SK-N-MC (cell line): ENCODE measurements around the gene ARHGDIG.

Source experiments
- DNase-seq: peaks from one replicate; pipeline ENCODE4 v3.0.0-alpha.2; 2011; ENCODE audit warnings: low read depth, low spot score
- H3K27ac ChIP-seq: fragments of 200-600 bp; sonication (generic); 2 replicates; pipeline ENCODE4 v1.5.1; 2016; ENCODE audit warnings: mixed run types
- H3K36me3 ChIP-seq: fragments of 200-600 bp; sonication (generic); 2 replicates; pipeline ENCODE4 v1.6.1; 2017; ENCODE audit warnings: antibody characterized with exemption, low read length, mixed read lengths; ENCODE audit not compliant: insufficient read depth
- H3K4me3 ChIP-seq: fragments of 200-600 bp; sonication (generic); 2 replicates; pipeline ENCODE4 v1.5.1; 2016
- H3K9ac ChIP-seq: fragments of 200-600 bp; sonication (generic); 2 replicates; pipeline ENCODE4 v1.8.0; 2017; ENCODE audit warnings: mixed run types, mixed read lengths; ENCODE audit not compliant: insufficient read length
- H3K9me3 ChIP-seq: fragments of 200-600 bp; sonication (generic); 2 replicates; pipeline ENCODE4 v1.6.1; 2017; ENCODE audit warnings: low read depth, mild to moderate bottlenecking, antibody characterized with exemption, low read length, moderate library complexity, mixed read lengths
- EZH2 ChIP-seq: fragments of 200-600 bp; sonication (generic); IDR thresholded peaks from one replicate; pipeline ENCODE4 v1.6.1; 2017; ENCODE audit warnings: antibody characterized with exemption
- FOXP2 ChIP-seq: optimal IDR thresholded peaks from 2 replicates; pipeline ENCODE3; 2011; ENCODE audit warnings: mild to moderate bottlenecking, moderate library complexity; ENCODE audit not compliant: insufficient read depth; ENCODE audit errors: extremely low read length, control extremely low read depth
- POLR2AphosphoS5 ChIP-seq: IDR thresholded peaks from 2 replicates; pipeline ENCODE4 v1.6.1; 2012; ENCODE audit warnings: mild to moderate bottlenecking, low read depth, low read length, borderline replicate concordance

ARHGDIG gene

DNA sequence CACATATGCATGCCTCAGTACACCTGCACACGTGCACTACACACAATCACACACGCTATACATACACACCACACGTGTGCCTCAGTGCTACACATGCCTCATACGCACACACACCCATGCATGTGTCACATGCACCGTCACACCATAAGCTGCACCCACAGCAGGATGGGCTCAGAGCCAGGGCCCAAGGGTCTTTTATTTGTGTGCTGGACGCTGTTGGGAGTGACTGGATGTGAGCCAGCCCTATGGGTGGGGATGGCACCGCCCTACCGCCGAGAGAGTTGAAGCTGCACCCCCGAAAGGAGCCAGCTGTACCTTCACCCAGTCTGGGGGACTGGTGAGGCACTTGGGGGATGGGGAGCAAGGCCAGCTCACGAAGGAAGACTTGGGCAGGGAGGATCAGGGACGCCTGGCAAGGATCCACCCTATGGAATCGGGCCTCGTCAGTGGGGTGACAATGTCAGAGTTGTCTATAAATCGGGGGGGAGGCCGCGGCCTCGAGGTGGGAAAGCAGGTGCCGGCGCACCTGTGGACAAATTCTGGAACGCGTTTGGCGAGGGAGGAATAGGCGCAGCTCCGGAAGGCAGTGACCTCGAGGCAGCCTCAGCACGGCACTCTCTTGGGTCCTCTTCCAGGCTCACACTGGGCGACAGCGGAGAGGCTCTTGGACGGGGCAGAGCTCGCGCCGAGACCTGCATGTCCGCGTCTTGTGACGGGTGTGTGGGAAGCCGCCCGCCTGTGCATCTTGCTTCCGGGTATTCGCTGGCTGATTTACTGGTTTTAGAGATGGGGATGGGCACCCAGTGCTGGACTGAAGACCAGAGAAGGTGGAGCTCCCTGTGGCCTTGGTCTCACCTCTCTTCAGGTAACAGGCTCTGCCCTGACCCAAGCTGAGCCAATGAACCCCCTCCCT is 12.0 kb upstream of the ARHGDIG start:
- no peak overlapping the region for H3K4me3 ChIP-seq
- TF ChIP-seq FOXP2 (no peak), EZH2 (no peak)
- H3K9ac ChIP-seq = no peak overlapping the region
- no peak overlapping the region for H3K27ac ChIP-seq
- H3K9me3 ChIP-seq = no peaks in the 10 kb centered on the region
- H3K36me3 ChIP-seq = no peaks in the 10 kb centered on the region
- no peak for DNase-seq

DNA sequence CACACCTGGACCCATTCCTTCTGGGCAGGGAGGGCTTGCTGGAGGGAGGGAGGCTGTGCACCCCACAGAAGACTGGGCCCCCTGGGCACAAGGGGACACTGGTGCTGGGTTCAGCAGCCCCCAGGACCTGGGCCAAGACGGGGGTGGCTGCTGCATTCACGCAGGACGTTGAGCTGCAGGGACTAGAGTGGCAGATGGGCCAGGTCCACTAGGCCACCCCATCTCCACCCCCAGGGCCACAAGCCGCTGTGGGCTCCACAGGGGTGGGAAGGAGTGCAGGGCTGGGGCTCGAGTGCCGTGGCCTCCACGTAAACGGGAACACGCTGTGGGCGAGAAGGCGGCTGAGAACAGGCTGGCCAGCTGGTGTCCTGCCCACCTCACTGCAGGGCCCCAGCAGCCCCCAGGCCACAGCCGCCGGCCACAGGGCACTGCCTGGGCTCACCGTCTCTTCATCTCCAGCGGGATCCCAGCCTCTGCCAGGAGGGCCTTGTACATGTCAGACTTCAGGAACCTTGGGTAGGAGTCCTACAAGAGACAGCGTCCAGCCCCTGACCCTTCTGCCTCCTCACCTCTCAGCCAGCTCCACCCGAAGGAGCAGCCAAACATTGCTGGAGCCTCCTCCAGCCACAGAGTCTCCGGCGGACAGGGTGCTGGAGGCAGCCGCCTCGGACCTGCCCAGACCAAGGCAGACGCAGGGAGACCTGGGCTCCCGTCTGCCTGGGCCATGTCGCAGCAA is 11.2 kb upstream of the ARHGDIG start:
- no peak for TF ChIP-seq FOXP2
- TF ChIP-seq POLR2AphosphoS5 = no peak
- no peak for TF ChIP-seq EZH2
- Histone ChIP-seq H3K36me3 (no peaks in the 10 kb centered on the region), H3K9ac (no peak overlapping the region), H3K4me3 (no peak overlapping the region), H3K9me3 (no peaks in the 10 kb centered on the region), H3K27ac (no peak overlapping the region)
- DNase-seq = no peak

DNA sequence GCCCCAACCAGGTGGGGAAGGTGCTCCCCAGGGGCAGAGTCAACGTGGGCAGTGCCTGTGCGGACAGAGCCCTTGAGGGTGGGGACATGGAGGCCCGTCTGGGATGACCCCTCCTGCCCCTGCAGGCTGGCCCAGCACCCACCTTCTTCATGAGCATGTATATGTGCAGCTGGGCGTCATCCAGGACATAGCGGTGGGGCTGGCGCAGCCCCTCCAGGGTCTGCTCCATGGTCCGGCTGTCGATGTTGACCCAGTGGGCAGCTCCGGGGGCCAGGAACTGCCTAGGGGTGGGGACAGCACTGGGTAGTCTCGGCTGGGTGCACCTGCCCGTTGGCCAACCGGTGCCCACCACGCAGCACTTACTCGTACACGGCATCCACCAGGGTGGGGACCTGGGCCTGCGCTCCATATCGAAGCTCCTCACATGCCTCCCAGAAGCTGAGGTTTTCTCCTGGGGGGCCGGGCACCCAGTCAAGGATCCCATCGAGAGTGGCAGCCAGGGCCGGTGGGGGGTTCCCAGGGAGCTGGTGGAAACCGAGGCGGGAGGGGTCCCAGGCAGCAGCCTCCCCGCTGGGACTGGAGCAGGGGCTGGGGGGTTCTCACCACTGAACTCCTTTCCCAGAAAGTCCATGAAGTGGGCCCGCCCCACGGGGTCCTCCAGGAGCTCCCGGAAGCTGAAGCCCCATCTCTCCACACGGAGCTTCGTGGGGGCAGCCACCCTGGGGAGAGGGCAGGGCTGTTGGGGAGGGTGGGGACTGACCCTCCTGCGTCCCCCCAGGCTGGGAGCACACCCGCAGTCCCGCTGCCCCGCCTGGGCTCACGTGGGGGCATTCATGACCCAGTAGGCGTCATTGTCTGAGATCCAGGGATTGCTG is 9.8 kb upstream of the ARHGDIG start:
- TF ChIP-seq FOXP2 (no peak), POLR2AphosphoS5 (no peak), EZH2 (no peak)
- Histone ChIP-seq H3K4me3 (no peak overlapping the region), H3K27ac (no peak overlapping the region), H3K9me3 (no peaks in the 10 kb centered on the region), H3K9ac (no peak overlapping the region), H3K36me3 (no peaks in the 10 kb centered on the region)
- DNase-seq = no peak

DNA sequence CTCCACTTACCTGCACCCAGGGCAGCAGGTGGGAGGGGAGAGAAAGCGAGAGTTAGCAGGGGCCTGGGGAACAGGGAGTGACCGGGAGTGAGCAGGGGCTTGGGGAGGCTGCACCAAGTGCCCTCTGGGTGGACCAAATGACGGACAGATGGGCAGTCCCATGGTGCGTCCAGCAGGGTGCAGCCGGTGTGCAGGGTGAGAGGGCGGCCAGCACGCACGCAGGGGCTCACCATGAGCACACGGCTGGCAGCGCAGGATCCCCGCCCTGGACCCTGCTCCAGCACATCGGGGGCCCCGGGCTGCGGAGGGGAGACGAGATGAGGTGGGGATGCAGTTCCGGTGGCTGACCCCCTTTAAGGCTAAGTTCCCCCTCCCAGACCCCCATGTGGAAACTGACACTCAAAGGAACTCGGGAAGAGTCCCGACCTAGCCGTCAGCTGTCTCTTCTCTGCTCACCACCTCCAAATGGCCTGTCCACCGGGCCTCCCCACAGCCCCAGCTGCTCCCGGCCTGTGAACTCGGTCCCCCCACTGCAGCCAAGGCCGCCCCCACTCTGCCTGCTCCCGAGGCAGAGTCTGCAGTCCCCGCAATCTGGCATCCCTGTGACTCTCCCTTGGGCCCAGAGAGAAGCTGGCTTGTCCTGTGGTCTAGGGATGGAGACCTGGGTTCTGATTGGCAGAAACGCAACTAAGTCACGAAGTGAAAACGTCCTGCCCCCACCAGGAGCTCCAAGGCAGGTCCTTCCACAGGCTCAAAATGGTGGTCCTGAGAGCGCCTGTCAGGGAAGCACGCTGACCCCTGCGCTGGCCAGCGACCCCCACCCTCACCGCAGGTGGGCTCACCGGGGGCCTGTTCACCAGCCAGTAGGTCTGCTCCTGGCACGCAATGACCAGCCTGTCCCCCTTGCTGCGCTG is 7.5 kb upstream of the ARHGDIG start:
- Histone ChIP-seq H3K36me3 (no peaks in the 10 kb centered on the region), H3K9me3 (no peaks in the 10 kb centered on the region), H3K27ac (no peak overlapping the region), H3K4me3 (no peak overlapping the region), H3K9ac (no peak overlapping the region)
- DNase-seq = no peak
- TF ChIP-seq POLR2AphosphoS5 (no peak), FOXP2 (no peak)

DNA sequence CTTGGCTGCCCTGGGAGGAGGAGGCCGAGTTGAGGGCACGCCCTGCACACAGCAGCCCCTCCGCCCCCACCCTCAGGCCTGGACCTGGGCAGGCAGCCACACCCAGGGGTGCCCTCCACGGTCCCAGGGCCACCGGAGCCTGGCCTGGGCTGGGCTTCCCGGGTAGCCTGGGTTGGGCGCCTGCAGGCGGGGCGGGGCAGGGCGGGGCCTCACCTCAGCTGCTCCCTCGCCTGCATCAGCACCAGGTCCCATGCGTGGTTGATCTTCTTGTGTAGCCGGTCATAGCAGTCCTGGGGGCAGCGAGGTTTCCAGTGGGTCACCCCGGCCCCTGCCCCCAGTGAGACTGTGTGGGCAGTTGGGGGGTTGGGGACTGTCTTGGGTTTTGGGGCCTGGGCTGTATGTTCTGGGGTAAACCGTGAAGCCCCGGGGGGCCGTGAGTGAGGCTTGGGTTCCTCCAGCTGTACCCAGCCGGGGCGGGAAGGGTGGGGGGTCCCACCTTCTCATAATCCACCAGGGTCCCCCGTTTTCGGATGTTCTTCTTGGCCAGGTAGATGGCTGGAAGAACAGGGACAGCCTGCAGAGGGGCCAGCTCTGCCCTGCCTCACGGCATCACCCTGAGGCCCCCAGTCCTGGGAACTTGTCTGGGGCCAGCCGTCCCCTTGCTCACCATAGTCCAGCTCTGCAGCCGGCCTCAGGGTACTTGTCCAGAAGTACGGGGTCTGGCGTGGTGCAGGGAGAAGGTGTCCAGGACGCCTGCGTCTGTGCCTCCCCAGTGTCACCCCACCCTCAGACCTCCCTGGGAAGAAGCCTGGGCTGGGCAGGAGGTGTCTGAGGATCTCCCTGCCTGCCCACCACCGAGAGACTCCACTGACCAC is 6.6 kb upstream of the ARHGDIG start:
- Histone ChIP-seq H3K27ac (no peak overlapping the region), H3K9ac (no peak overlapping the region), H3K4me3 (no peak overlapping the region), H3K36me3 (no peaks in the 10 kb centered on the region), H3K9me3 (no peaks in the 10 kb centered on the region)
- DNase-seq = no peak
- TF ChIP-seq FOXP2 (no peak), EZH2 (no peak), POLR2AphosphoS5 (no peak)

DNA sequence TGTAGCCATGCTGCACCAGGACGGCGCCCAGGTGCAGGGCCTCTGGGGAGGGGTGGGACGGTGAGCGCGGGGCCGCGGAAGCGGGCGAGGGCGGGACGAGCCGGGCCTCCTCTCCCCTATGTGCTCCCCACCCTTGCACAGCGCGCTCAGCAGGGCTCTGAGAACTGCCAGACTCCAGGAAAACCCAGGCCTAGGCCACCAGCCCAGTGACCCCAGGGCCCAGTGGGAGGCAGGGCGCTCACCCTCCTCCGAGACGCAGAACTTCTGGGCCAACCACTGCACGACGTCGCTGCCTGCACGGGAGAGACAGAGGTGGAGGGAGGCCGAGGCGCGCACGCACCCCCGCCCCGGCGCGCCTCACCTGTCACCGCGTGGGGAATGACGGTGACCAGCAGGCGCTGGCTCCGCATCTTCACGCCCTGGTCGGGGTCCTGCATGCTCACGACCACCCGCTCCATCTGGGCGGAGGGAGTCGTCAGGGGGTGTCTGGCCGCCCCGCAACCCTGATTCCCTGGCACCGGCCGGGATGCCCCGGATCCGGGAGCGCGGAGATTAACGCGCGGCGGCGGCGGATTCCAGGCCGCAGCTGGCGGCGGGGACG is 5.2 kb upstream of the ARHGDIG start:
- Histone ChIP-seq H3K36me3 (no peaks in the 10 kb centered on the region), H3K27ac (no peak overlapping the region), H3K9me3 (no peaks in the 10 kb centered on the region), H3K9ac (no peak overlapping the region), H3K4me3 (no peak overlapping the region)
- DNase-seq = no peak
- TF ChIP-seq POLR2AphosphoS5 (no peak), EZH2 (no peak), FOXP2 (no peak)
